ENCODE results near the gene CDKN2AIPNL. TPM values are rescaled to one million over a fixed set of nuclear protein-coding genes. Genes with fewer than 3 reads are reported as not detected.
"Not testable (repeated sequence)": the region's sequence is repeated elsewhere in the genome, so short reads cannot be mapped to it uniquely, and the experiment has no call there.

The CDKN2AIPNL gene
- total and polyA plus RNA-seq, 2 of the 8 experiments (the other 6 are each of a cell fraction or from before 2014, with no cell fraction given), result 40.0 to 56.3 TPM

- not testable (repeated sequence) for H3K56ac ChIP-seq (replicated peaks; ENCODE audit: insufficient read length, low read depth, low read length); H4K8ac ChIP-seq (ENCODE audit: extremely low read depth, insufficient read depth, low read length); H3K9me3 ChIP-seq (ENCODE audit: insufficient read depth in 2 of 2, low read depth in 1 of 2, low read length in 1 of 2); H3K4ac ChIP-seq (replicated peaks; ENCODE audit: insufficient read length, low read depth, low read length); FAIRE-seq; H3K4me2 ChIP-seq (ENCODE audit: insufficient read depth in 1 of 2, low read depth in 2 of 2, low read length in 2 of 2); H3K23ac ChIP-seq (ENCODE audit: insufficient read length); DNase-seq (ENCODE audit: low read depth in 1 of 2, low spot score in 2 of 2); H2AK5ac ChIP-seq (ENCODE audit: low read depth, low read length); H3K9ac ChIP-seq (replicated peaks in 1 of 4; ENCODE audit: extremely low read depth in 1 of 4, low read depth in 3 of 4, low read length in 3 of 4); H3K23me2 ChIP-seq (ENCODE audit: low read depth, low read length); H3K18ac ChIP-seq (ENCODE audit: extremely low read depth, low read length); H4K20me1 ChIP-seq (replicated peaks in 1 of 2; ENCODE audit: control insufficient read depth in 1 of 2, insufficient read depth in 2 of 2, low read length in 2 of 2); H4K5ac ChIP-seq (ENCODE audit: insufficient read length, low read depth, low read length); H3K14ac ChIP-seq (ENCODE audit: insufficient read length); H3K79me2 ChIP-seq (ENCODE audit: control insufficient read depth in 1 of 2, insufficient read depth in 2 of 2, low read length in 2 of 2); H4K91ac ChIP-seq (replicated peaks; ENCODE audit: insufficient read length, low read length); H2AFZ ChIP-seq (ENCODE audit: low read length); H2BK120ac ChIP-seq (replicated peaks; ENCODE audit: low read depth, low read length); H3K4me3 ChIP-seq (ENCODE audit: extremely low read depth in 1 of 4, insufficient read depth in 2 of 4, low read depth in 3 of 4, low read length in 4 of 4); H2BK20ac ChIP-seq (ENCODE audit: low read length); H3K79me1 ChIP-seq (ENCODE audit: low read depth, low read length); H2BK12ac ChIP-seq (ENCODE audit: low read depth, low read length); H2BK5ac ChIP-seq (ENCODE audit: low read depth, low read length); H2BK15ac ChIP-seq (ENCODE audit: low read length); H3K27ac ChIP-seq (ENCODE audit: low read depth, low read length); H3K27me3 ChIP-seq (replicated peaks in 1 of 4; ENCODE audit: control insufficient read depth in 3 of 4, extremely low read depth in 1 of 4, insufficient read depth in 3 of 4, low read length in 3 of 4); H3K4me1 ChIP-seq (replicated peaks in 1 of 4; ENCODE audit: control insufficient read depth in 3 of 4, insufficient read depth in 4 of 4, low read length in 3 of 4)
- H3K36me3 ChIP-seq (ENCODE audit: control insufficient read depth in 2 of 4, insufficient read depth in 4 of 4, low read length in 3 of 4), result peaks cover 3 to 75% (median 25%) of the 10 kb centered on the region in 4 experiments
- ChIA-PET CTCF (ENCODE audit: partially characterized antibody) (interaction anchor here (0.9 to 5.2 kb wide), 9 partner anchors 10 to 210 kb away, joined by 3 to 24 read pairs (median 7); partner anchors contain the start of gene UBE2B), POLR2A (ENCODE audit: partially characterized antibody) (interaction anchor here (0.6 to 6.8 kb wide), 7 partner anchors 9 to 206 kb away, joined by 3 to 51 read pairs (median 6); partner anchors contain the start of genes SKP1 and UBE2B)
- 85% methylated on average over 2 of the region's 2 CpGs; no CpG with 5 or more reads in 1 of the 2 experiments for WGBS, 2 experiments (ENCODE audit: extremely low coverage in 1 of 2, insufficient coverage in 1 of 2, insufficient read length in 1 of 2, insufficient replicate concordance in 2 of 2, low coverage in 1 of 2, low lambda C conversion rate in 2 of 2, missing lambda C conversion rate in 1 of 2)
These were observed 29.5 kb downstream of the CDKN2AIPNL start for GRCh38 chr5:134382204-134382603.
